Uterus (tissue), 4 donors: ENCODE measurements around the gene ZBTB40. TPM values are rescaled to one million over a fixed set of nuclear protein-coding genes. Genes with fewer than 3 reads are reported as not detected.

Experiments used
- DNase-seq, 2 donors: peaks; one replicate each; pipeline ENCODE4 v3.0.0-alpha.2; 2019 to 2020
- H3K27ac ChIP-seq, 2 donors: fragments of 200-600 bp; sonication (generic); 1 replicate in 1 of 2; 2 replicates in 1 of 2; pipeline ENCODE4 v1.5.1; 2016 to 2018
- H3K27me3 ChIP-seq, 2 donors: fragments of 200-600 bp; sonication (generic); one replicate each; pipeline ENCODE4 v1.5.1; 2018 to 2019; ENCODE audit warnings: control low read depth in 1 of 2
- H3K36me3 ChIP-seq, 2 donors: fragments of 200-600 bp; sonication (generic); one replicate each; pipeline ENCODE4 v1.5.1; 2019; ENCODE audit warnings: control low read depth in 1 of 2
- H3K4me1 ChIP-seq, 2 donors: fragments of 200-600 bp; sonication (generic); one replicate each; pipeline ENCODE4 v1.5.1; 2018 to 2019; ENCODE audit warnings: control low read depth in 1 of 2
- H3K4me3 ChIP-seq, 2 donors: fragments of 200-600 bp; sonication (generic); 1 replicate in 1 of 2; 2 replicates in 1 of 2; pipeline ENCODE4 v1.5.1; 2018 to 2019; ENCODE audit warnings: mild to moderate bottlenecking in 1 of 2
- H3K9me3 ChIP-seq, 2 donors: fragments of 200-600 bp; sonication (generic); one replicate each; pipeline ENCODE4 v1.5.1; 2019; ENCODE audit warnings: control low read depth in 1 of 2
- POLR2A ChIP-seq, 2 donors: fragments of 450-650 bp; IDR thresholded peaks; one replicate each; pipeline ENCODE4 v1.6.1; 2016; ENCODE audit warnings: antibody characterized with exemption in 2 of 2, mild to moderate bottlenecking in 1 of 2, moderate library complexity in 1 of 2
- intact Hi-C: fragments of 100-400 bp; cut with DNase I; formaldehyde crosslinking; loops from one replicate; pipeline ENCODE4 v1.15.1; 2023; ENCODE audit warnings: low total_unique reads
- total RNA-seq, 4 donors: library from RNA; depleted of rRNA in 3 of 4; stranded (reverse); fragments of >200 nt in 3 of 4; gene quantifications; one replicate each; pipeline versions ENCODE4 v1.1.0 to v1.2.4, GENCODE V29; 2014 to 2023
- TF ChIP-seq, protein P1 (sequence below), 4 experiments: fragments of 200-600 bp in 2 of 4; fragments of 450-650 bp in 2 of 4; sonication (generic) in 2 of 4; IDR thresholded peaks; one replicate each; pipeline ENCODE4 v1.5.1; 2016 to 2019; ENCODE audit warnings: antibody characterized with exemption in 4 of 4, mild to moderate bottlenecking in 2 of 4, moderate library complexity in 1 of 4
- donor health status: DM: yes; HTN: yes; CAD: no.

Gene ZBTB40
- total RNA-seq, 4 donors from 2014 or later: 8.2 to 34.2 (median 16.6) TPM

DNA sequence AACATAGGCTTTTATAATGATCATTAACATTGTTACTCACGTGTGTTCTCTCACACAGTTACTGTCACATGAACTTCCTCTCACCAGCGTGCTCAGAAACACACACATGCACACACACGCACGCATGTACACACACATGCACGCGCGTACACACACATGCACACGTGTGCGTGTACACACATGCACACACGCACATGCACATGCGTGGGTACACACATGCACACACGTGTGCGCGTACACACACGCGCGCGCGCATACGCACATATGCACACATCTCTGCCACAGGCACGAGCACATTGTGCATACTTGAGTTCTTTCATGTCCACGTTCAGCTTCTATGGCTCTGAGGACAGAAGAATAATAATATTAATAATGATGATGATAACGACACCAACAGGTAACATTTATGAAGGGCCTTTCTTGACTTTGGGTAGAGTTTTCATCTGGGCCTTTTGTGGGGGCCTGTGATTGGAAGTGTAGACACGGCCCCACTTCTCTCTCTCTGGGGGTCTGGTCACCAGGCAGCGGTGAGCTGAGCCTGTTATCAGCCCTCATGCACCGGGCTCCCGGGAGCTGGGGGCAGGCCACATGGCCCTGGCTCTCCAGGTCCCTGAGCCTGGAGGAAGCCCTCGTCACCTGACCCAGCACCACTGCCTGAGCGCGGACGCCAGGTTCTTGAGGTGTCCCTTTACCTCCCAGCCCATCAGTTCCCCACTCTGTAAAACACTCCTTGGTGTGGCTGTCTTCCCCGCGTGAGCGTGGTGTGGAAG, 118.7 kb downstream of the ZBTB40 start:
- H3K4me3 ChIP-seq: no peak overlapping the region
- no peaks in the 10 kb centered on the region for H3K9me3 ChIP-seq
- intact Hi-C loops: no loop called here
- no peak for TF ChIP-seq POLR2A (IDR thresholded peaks at IDR 0.05)
- TF ChIP-seq, protein P1, sequence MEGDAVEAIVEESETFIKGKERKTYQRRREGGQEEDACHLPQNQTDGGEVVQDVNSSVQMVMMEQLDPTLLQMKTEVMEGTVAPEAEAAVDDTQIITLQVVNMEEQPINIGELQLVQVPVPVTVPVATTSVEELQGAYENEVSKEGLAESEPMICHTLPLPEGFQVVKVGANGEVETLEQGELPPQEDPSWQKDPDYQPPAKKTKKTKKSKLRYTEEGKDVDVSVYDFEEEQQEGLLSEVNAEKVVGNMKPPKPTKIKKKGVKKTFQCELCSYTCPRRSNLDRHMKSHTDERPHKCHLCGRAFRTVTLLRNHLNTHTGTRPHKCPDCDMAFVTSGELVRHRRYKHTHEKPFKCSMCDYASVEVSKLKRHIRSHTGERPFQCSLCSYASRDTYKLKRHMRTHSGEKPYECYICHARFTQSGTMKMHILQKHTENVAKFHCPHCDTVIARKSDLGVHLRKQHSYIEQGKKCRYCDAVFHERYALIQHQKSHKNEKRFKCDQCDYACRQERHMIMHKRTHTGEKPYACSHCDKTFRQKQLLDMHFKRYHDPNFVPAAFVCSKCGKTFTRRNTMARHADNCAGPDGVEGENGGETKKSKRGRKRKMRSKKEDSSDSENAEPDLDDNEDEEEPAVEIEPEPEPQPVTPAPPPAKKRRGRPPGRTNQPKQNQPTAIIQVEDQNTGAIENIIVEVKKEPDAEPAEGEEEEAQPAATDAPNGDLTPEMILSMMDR (IDR thresholded peaks at IDR 0.05): no peak
- H3K27ac ChIP-seq: no peak overlapping the region
- H3K36me3 ChIP-seq: no peaks in the 10 kb centered on the region
- no peak for DNase-seq
- no peaks in the 10 kb centered on the region for H3K4me1 ChIP-seq
- peaks cover 0 to 2% of the 10 kb centered on the region in 2 donors for H3K27me3 ChIP-seq

DNA sequence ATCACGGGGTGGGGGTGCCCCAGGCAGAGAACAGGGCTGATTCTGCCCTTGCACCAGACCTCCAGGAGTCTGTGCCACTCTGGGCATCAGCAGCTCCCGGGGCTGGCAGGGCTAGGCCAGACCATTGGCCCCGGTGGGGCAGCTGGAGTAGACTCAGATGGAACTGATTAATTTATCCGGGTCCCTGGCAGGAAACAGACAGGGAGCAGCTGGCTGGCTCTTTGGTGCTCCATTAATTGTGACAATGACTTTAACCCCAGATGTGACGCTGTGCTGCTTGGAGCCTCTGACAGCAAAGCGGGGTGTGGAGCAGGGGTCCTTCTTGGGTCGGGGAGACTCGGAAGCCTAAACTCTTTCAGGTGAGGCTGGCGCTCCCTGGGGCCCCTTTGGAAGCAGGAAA, 121.2 kb downstream of the ZBTB40 start:
- TF ChIP-seq POLR2A (IDR thresholded peaks at IDR 0.05): no peak
- TF ChIP-seq, protein P1 (IDR thresholded peaks at IDR 0.05): no peak
- no peak overlapping the region for H3K4me3 ChIP-seq
- no peaks in the 10 kb centered on the region for H3K4me1 ChIP-seq
- intact Hi-C loops: no loop called here
- DNase-seq: no peak
- no peaks in the 10 kb centered on the region for H3K36me3 ChIP-seq
- H3K9me3 ChIP-seq: no peaks in the 10 kb centered on the region
- no peaks in the 10 kb centered on the region for H3K27me3 ChIP-seq
- no peak overlapping the region for H3K27ac ChIP-seq

DNA sequence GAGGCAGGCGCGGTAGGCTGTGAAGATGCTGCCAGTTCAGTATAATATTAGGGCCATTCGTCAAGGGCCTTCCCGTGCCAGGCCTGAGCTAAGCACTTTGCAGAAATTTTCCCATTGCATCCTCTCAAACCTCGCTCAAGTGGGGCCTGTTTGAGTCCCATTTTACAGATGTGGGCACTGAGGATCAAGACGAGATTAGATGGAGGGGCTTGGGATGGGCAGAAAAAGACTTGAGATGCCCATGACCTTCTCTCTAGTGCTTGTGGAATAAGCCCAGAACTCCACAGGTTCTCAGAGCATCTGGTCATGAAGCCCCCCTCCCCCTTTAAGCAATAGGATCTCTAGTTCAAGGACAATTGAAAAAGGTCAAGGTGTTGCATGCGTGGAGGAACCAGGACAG, 121.6 kb downstream of the ZBTB40 start:
- Histone ChIP-seq H3K36me3 (no peaks in the 10 kb centered on the region), H3K4me3 (no peak overlapping the region), H3K4me1 (no peaks in the 10 kb centered on the region), H3K27ac (no peak overlapping the region), H3K27me3 (no peaks in the 10 kb centered on the region), H3K9me3 (no peaks in the 10 kb centered on the region)
- intact Hi-C loops: no loop called here
- no peak for DNase-seq
- TF ChIP-seq POLR2A (IDR thresholded peaks at IDR 0.05): no peak
- TF ChIP-seq, protein P1 (IDR thresholded peaks at IDR 0.05): no peak

DNA sequence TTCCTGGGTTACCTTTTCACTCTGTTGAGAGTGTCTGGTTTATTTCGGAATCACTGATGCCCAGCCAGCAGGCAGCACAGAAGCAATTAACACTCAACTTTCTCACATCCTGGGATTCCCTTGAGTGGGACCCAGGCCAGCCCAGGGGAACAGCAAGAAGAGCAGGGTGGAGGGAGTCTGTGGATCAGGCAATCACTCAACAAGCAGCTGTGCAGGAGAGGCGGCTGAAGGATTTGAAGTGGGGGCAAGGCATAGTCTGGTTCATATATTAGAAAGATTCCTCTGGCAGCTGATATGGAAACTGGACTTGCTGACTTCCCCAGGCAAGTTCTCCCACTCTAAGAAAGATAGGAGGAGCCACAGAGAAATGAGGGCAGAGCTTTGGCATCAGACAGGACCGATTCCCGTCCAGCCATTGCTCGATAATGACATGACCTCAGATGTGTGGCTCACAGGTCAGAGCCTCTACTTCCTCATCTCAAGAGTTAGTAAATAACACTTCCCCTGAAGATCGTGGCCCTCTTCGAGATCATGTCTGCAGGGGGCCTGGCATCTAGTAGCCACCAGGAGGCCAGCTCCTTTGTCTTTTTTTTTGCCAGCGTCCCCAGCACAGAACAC, 124.0 kb downstream of the ZBTB40 start:
- no peaks in the 10 kb centered on the region for H3K4me1 ChIP-seq
- no peaks in the 10 kb centered on the region for H3K27me3 ChIP-seq
- H3K27ac ChIP-seq: no peak overlapping the region
- DNase-seq: no peak
- H3K4me3 ChIP-seq: no peak overlapping the region
- intact Hi-C loops: no loop called here
- TF ChIP-seq, protein P1 (IDR thresholded peaks at IDR 0.05): no peak
- TF ChIP-seq POLR2A (IDR thresholded peaks at IDR 0.05): no peak
- no peaks in the 10 kb centered on the region for H3K36me3 ChIP-seq
- no peaks in the 10 kb centered on the region for H3K9me3 ChIP-seq

DNA sequence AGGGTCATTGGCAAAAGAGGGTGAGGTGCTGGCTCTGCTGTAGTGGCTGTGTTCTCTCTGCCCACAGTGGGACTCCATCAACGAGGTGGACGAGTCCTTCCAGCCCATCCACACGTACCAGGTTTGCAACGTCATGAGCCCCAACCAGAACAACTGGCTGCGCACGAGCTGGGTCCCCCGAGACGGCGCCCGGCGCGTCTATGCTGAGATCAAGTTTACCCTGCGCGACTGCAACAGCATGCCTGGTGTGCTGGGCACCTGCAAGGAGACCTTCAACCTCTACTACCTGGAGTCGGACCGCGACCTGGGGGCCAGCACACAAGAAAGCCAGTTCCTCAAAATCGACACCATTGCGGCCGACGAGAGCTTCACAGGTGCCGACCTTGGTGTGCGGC, 124.5 kb downstream of the ZBTB40 start:
- H3K4me1 ChIP-seq: no peaks in the 10 kb centered on the region
- no peak overlapping the region for H3K27ac ChIP-seq
- no peaks in the 10 kb centered on the region for H3K27me3 ChIP-seq
- TF ChIP-seq, protein P1 (IDR thresholded peaks at IDR 0.05): no peak
- TF ChIP-seq POLR2A (IDR thresholded peaks at IDR 0.05): no peak
- intact Hi-C loops: no loop called here
- DNase-seq: no peak
- H3K4me3 ChIP-seq: no peak overlapping the region
- H3K9me3 ChIP-seq: no peaks in the 10 kb centered on the region
- no peaks in the 10 kb centered on the region for H3K36me3 ChIP-seq
